Vagina (tissue), 2 donors: ENCODE results near the gene YIF1B. TPM values are rescaled to one million over a fixed set of nuclear protein-coding genes. Genes with fewer than 3 reads are reported as not detected.

Source experiments
- DNase-seq, 2 donors: peaks; one replicate each; pipeline ENCODE4 v3.0.0-alpha.2; 2017; ENCODE audit errors: extremely low spot score in 2 of 2
- H3K27ac ChIP-seq: fragments of 200-600 bp; sonication (generic); one replicate; pipeline ENCODE4 v1.5.1; 2019
- H3K27me3 ChIP-seq: fragments of 200-600 bp; sonication (generic); one replicate; pipeline ENCODE4 v1.5.1; 2019
- H3K36me3 ChIP-seq, 2 donors: fragments of 200-600 bp; sonication (generic); one replicate each; pipeline ENCODE4 v1.5.1; 2017 to 2019
- H3K4me1 ChIP-seq: fragments of 200-600 bp; sonication (generic); one replicate; pipeline ENCODE4 v1.5.1; 2019
- H3K4me3 ChIP-seq, 2 donors: fragments of 200-600 bp; sonication (generic); 1 replicate in 1 of 2; 2 replicates in 1 of 2; pipeline ENCODE4 v1.5.1; 2016 to 2019
- H3K9me3 ChIP-seq: fragments of 200-600 bp; sonication (generic); one replicate; pipeline ENCODE4 v1.5.1; 2019
- CTCF ChIP-seq, 3 experiments: fragments of 450-650 bp in 2 of 3; fragments of 200-600 bp in 1 of 3; sonication (generic) in 1 of 3; IDR thresholded peaks; one replicate each; pipeline ENCODE4 v1.5.1; 2017 to 2019; ENCODE audit warnings: antibody characterized with exemption in 3 of 3, mild to moderate bottlenecking in 2 of 3, moderate library complexity in 2 of 3
- POLR2A ChIP-seq, 2 donors: fragments of 450-650 bp; IDR thresholded peaks; one replicate each; pipeline ENCODE4 v1.6.1; 2017; ENCODE audit warnings: antibody characterized with exemption in 2 of 2, mild to moderate bottlenecking in 2 of 2, moderate library complexity in 2 of 2
- POLR2AphosphoS5 ChIP-seq, 2 donors: sonication (generic); formaldehyde crosslinking; IDR thresholded peaks; one replicate each; pipeline ENCODE4 v1.9.0; 2017; ENCODE audit warnings: antibody characterized with exemption in 2 of 2, mild to moderate bottlenecking in 2 of 2, low read depth in 1 of 2; ENCODE audit not compliant: insufficient read depth in 1 of 2
- intact Hi-C: fragments of 100-400 bp; cut with DNase I; formaldehyde crosslinking; loops from one replicate; pipeline ENCODE4 v1.15.1; 2023
- total RNA-seq: library from RNA; depleted of rRNA; stranded (reverse); fragments of >200 nt; gene quantifications from one replicate; pipeline ENCODE4 v1.2.3, GENCODE V29; 2016

Gene YIF1B
- total RNA-seq, 1 donor from 2014 or later: 32.9 TPM

- Histone ChIP-seq H3K9me3 (no peaks in the 10 kb centered on the region), H3K4me3 (no peak overlapping the region), H3K36me3 (no peaks in the 10 kb centered on the region), H3K27ac (no peak overlapping the region), H3K4me1 (no peaks in the 10 kb centered on the region), H3K27me3 (no peaks in the 10 kb centered on the region)
- intact Hi-C loops: no loop called here
- DNase-seq: no peak
- TF ChIP-seq POLR2AphosphoS5 (IDR thresholded peaks at IDR 0.05; ENCODE audit: insufficient read depth in 1 of 2, low read depth in 1 of 2): no peak
- no peak for TF ChIP-seq POLR2A (IDR thresholded peaks at IDR 0.05)
- TF ChIP-seq CTCF (IDR thresholded peaks at IDR 0.05): no peak
Measured at GRCh38 chr19:38355728-38356725, 40.3 kb upstream of the YIF1B start.

- Histone ChIP-seq H3K27ac (no peak overlapping the region), H3K36me3 (no peaks in the 10 kb centered on the region), H3K9me3 (no peaks in the 10 kb centered on the region), H3K27me3 (no peaks in the 10 kb centered on the region), H3K4me1 (no peaks in the 10 kb centered on the region), H3K4me3 (no peak overlapping the region)
- no peak for TF ChIP-seq POLR2A (IDR thresholded peaks at IDR 0.05)
- TF ChIP-seq CTCF (IDR thresholded peaks at IDR 0.05): no peak
- TF ChIP-seq POLR2AphosphoS5 (IDR thresholded peaks at IDR 0.05; ENCODE audit: insufficient read depth in 1 of 2, low read depth in 1 of 2): no peak
- intact Hi-C loops: no loop called here
- DNase-seq: no peak
Measured at GRCh38 chr19:38352611-38353010, 36.9 kb upstream of the YIF1B start.

GRCh38 chr19:38351865-38352395, 36.2 kb upstream of the YIF1B start:
- Histone ChIP-seq H3K4me1 (no peaks in the 10 kb centered on the region), H3K27ac (no peak overlapping the region), H3K4me3 (no peak overlapping the region), H3K27me3 (no peaks in the 10 kb centered on the region), H3K9me3 (no peaks in the 10 kb centered on the region), H3K36me3 (no peaks in the 10 kb centered on the region)
- intact Hi-C loops: no loop called here
- TF ChIP-seq CTCF (IDR thresholded peaks at IDR 0.05) (no peak), POLR2A (IDR thresholded peaks at IDR 0.05) (no peak), POLR2AphosphoS5 (IDR thresholded peaks at IDR 0.05; ENCODE audit: insufficient read depth in 1 of 2, low read depth in 1 of 2) (no peak)
- no peak for DNase-seq

- H3K9me3 ChIP-seq: no peaks in the 10 kb centered on the region
- no peak overlapping the region for H3K4me3 ChIP-seq
- intact Hi-C loops: no loop called here
- H3K27ac ChIP-seq: no peak overlapping the region
- no peaks in the 10 kb centered on the region for H3K4me1 ChIP-seq
- H3K27me3 ChIP-seq: no peaks in the 10 kb centered on the region
- H3K36me3 ChIP-seq: no peaks in the 10 kb centered on the region
- TF ChIP-seq POLR2AphosphoS5 (IDR thresholded peaks at IDR 0.05; ENCODE audit: insufficient read depth in 1 of 2, low read depth in 1 of 2): no peak
- no peak for TF ChIP-seq CTCF (IDR thresholded peaks at IDR 0.05)
- TF ChIP-seq POLR2A (IDR thresholded peaks at IDR 0.05): no peak
- no peak for DNase-seq
Measured at GRCh38 chr19:38350883-38351282, 35.1 kb upstream of the YIF1B start.

- TF ChIP-seq CTCF (IDR thresholded peaks at IDR 0.05) (no peak), POLR2AphosphoS5 (IDR thresholded peaks at IDR 0.05; ENCODE audit: insufficient read depth in 1 of 2, low read depth in 1 of 2) (no peak), POLR2A (IDR thresholded peaks at IDR 0.05) (no peak)
- Histone ChIP-seq H3K27ac (no peak overlapping the region), H3K4me3 (no peak overlapping the region), H3K4me1 (no peaks in the 10 kb centered on the region), H3K27me3 (no peaks in the 10 kb centered on the region), H3K36me3 (no peaks in the 10 kb centered on the region), H3K9me3 (no peaks in the 10 kb centered on the region)
- DNase-seq: no peak
- intact Hi-C loops: no loop called here
Measured at GRCh38 chr19:38346837-38347236, 31.1 kb upstream of the YIF1B start.
